GM12878 (cell line): ENCODE results near the gene COL23A1. TPM values are rescaled to one million over a fixed set of nuclear protein-coding genes. Genes with fewer than 3 reads are reported as not detected.

ENCODE experiments used
- ATAC-seq: fragments of 200-7000 bp; cut with Tn5 transposase; 3 replicates; pipeline ENCODE4 v1.9.1; 2020; ENCODE audit warnings: mild to moderate bottlenecking, moderate library complexity
- BruUV-seq: library from RNA; stranded (reverse); fragments of 400-500 nt; replicated peaks from 2 replicates; lab custom pipeline; 2021; lab: Mats Ljungman, UMichigan
- CTCF ChIA-PET: fragments of 300-600 bp; sonication (Branson Sonifier 250); formaldehyde crosslinking; extraction: SDS; loops from one replicate; lab custom pipeline; 2021; ENCODE audit warnings: inconsistent platforms; lab: Yijun Ruan, JAX
- POLR2A ChIA-PET: fragments of 350-600 bp; formaldehyde crosslinking; extraction: SDS; loops from one replicate; lab custom pipeline; 2021; ENCODE audit warnings: inconsistent platforms; lab: Charles Lee
- RAD21 ChIA-PET: fragments of 300-600 bp; sonication (Branson Sonifier 250); formaldehyde crosslinking; loops from one replicate; lab custom pipeline; 2023; ENCODE audit warnings: antibody characterized with exemption; ENCODE audit not compliant: unreplicated experiment; lab: Charles Lee
- SMC1A ChIA-PET: fragments of 300-600 bp; sonication (Branson Sonifier 250); formaldehyde crosslinking; loops from one replicate; lab custom pipeline; 2023; ENCODE audit not compliant: unreplicated experiment, uncharacterized antibody; lab: Charles Lee
- DNase-seq: peaks from one replicate; pipeline ENCODE4 v3.0.0-alpha.2; 2011; ENCODE audit warnings: low read depth, low spot score
- FAIRE-seq: peaks from 3 replicates; lab custom pipeline; 2011; peaks lifted over from hg19 to GRCh38; lab: Jason Lieb, UNC
- H2AFZ ChIP-seq: 2 replicates; pipeline ENCODE4 v1.6.0; 2011; ENCODE audit warnings: low read depth, low read length, control low read depth; ENCODE audit not compliant: control insufficient read depth
- H3K27ac ChIP-seq: 2 replicates; pipeline ENCODE4 v1.5.1; 2011; ENCODE audit warnings: control low read depth; ENCODE audit not compliant: control insufficient read depth, insufficient read depth
- H3K27me3 ChIP-seq, 2 experiments: replicated peaks in 1 of 2; 2 replicates each; pipeline versions ENCODE4 v1.6.0 to v1.6.1; 2011; ENCODE audit warnings: low read length in 1 of 2; ENCODE audit not compliant: control insufficient read depth in 2 of 2, insufficient read depth in 2 of 2
- H3K36me3 ChIP-seq, 2 experiments: 2 replicates each; pipeline ENCODE4 v1.5.1; 2011; ENCODE audit warnings: low read length in 1 of 2; ENCODE audit not compliant: control insufficient read depth in 2 of 2, insufficient read depth in 2 of 2
- H3K4me1 ChIP-seq: 2 replicates; pipeline ENCODE4 v1.6.1; 2011; ENCODE audit warnings: mild to moderate bottlenecking, low read length, moderate library complexity, mixed read lengths; ENCODE audit not compliant: control insufficient read depth, insufficient read depth
- H3K4me2 ChIP-seq: 2 replicates; pipeline ENCODE4 v1.6.0; 2011; ENCODE audit warnings: control low read depth; ENCODE audit not compliant: control insufficient read depth, insufficient read depth
- H3K4me3 ChIP-seq: fragments of 200-600 bp; sonication (generic); 2 replicates; pipeline ENCODE4 v1.5.1; 2016
- H3K79me2 ChIP-seq: 2 replicates; pipeline ENCODE4 v1.6.0; 2011; ENCODE audit warnings: low read length; ENCODE audit not compliant: control insufficient read depth, insufficient read depth
- H3K9ac ChIP-seq: 2 replicates; pipeline ENCODE4 v1.8.0; 2011; ENCODE audit warnings: low read length, control low read depth, mixed read lengths; ENCODE audit not compliant: control insufficient read depth, insufficient read depth
- H3K9me3 ChIP-seq: replicated peaks from 3 replicates; pipeline ENCODE4 v1.5.1; 2011; ENCODE audit warnings: mild to moderate bottlenecking, low read length; ENCODE audit not compliant: control insufficient read depth, insufficient read depth
- H4K20me1 ChIP-seq: 2 replicates; pipeline ENCODE4 v1.6.0; 2011; ENCODE audit not compliant: control insufficient read depth, insufficient read depth
- BACH1 ChIP-seq: fragments of 450-650 bp; IDR thresholded peaks from 2 replicates; pipeline ENCODE4 v1.6.1; 2017; ENCODE audit warnings: mild to moderate bottlenecking, borderline replicate concordance
- MLLT1 ChIP-seq: fragments of 450-650 bp; IDR thresholded peaks from 2 replicates; pipeline ENCODE4 v1.6.1; 2016; ENCODE audit warnings: mild to moderate bottlenecking
- MYC ChIP-seq: IDR thresholded peaks from 2 replicates; pipeline ENCODE4 v1.6.1; 2011; ENCODE audit warnings: mild to moderate bottlenecking, low read length, moderate library complexity, inconsistent platforms; ENCODE audit not compliant: insufficient read depth, insufficient replicate concordance, insufficient read length, severe bottlenecking
- POLR2AphosphoS5 ChIP-seq: IDR thresholded peaks from 2 replicates; pipeline ENCODE4 v1.6.1; 2011; ENCODE audit warnings: mild to moderate bottlenecking, low read length, inconsistent platforms
- WGBS: methylation state at CpG from one replicate; pipeline ENCODE4 v1.1.6; 2016; ENCODE audit warnings: low lambda C conversion rate; ENCODE audit not compliant: insufficient replicate concordance, insufficient coverage; ENCODE audit errors: missing lambda C conversion rate; 5-methylcytosine and 5-hydroxymethylcytosine counted together
- in situ Hi-C: fragments of 300-500 bp; cut with MboI; formaldehyde crosslinking; loops from 9 replicates; pipeline ENCODE4 v1.14.3; 2018; ENCODE audit warnings: mixed read lengths
- intact Hi-C: fragments of 100-400 bp; cut with micrococcal nuclease; formaldehyde crosslinking; loops from one replicate; pipeline ENCODE4 v1.14.2; 2022; ENCODE audit not compliant: unreplicated experiment
- polyA plus RNA-seq, 11 experiments: library from polyadenylated mRNA; depleted of rRNA in 4 of 11; unstranded in 6 of 11; stranded (reverse) in 5 of 11; fragments of >200 nt; fragmentation: Nextera tagmentation in 4 of 11; fragmentation: Illumina TruSeq in 1 of 11; extraction: Ambion mirVana in 4 of 11; extraction: Trizol in 1 of 11; gene quantifications; 1 replicate in 1 of 11; 2 replicates in 10 of 11; pipeline versions ENCODE4 v1.2.1 to v1.2.3, GENCODE V29; 2011 to 2016; ENCODE audit warnings: inconsistent platforms in 2 of 11, missing spikeins in 2 of 11, low read depth in 1 of 11
- total RNA-seq, 4 experiments: library from RNA; depleted of rRNA in 3 of 4; stranded (reverse); fragments of >200 nt in 3 of 4; fragmentation: Illumina TruSeq in 1 of 4; extraction: Trizol in 1 of 4; gene quantifications; 2 replicates each; pipeline versions ENCODE4 v1.2.1 to v1.2.3, GENCODE V29; 2013 to 2021

COL23A1 gene
- total and polyA plus RNA-seq, 10 of the 15 experiments (the other 5 are each of a cell fraction or from before 2014, with no cell fraction given) = 0.03 to 0.83 (median 0.09) TPM; not detected in 5

GRCh38 chr5:178231539-178232123 lies 358.6 kb downstream of the COL23A1 start:
- peak overlapping the region; percentile 75 for H3K27ac ChIP-seq
- no peak for FAIRE-seq
- intact Hi-C loops (no loop called here), in situ Hi-C loops (no loop called here)
- H2AFZ ChIP-seq = no peak overlapping the region; the same call in 1 of the 2 replicates
- no peaks in the 10 kb centered on the region for H3K27me3 ChIP-seq
- H3K4me3 ChIP-seq = peak overlapping the region; percentile 93
- peaks cover 29% of the 10 kb centered on the region for H3K79me2 ChIP-seq
- ChIA-PET POLR2A (interaction anchor here (0.5 to 2.0 kb wide), 5 partner anchors 21 to 58 kb away, joined by 3 to 11 read pairs (median 4); partner anchors contain the start of gene HNRNPAB), SMC1A (interaction anchor here (1.5 kb wide), 1 partner anchor 25 kb away, joined by 5 read pairs; no protein-coding TSS in a partner anchor), CTCF (interaction anchor here (0.6 to 1.3 kb wide), 2 partner anchors 18 to 22 kb away, joined by 3 read pairs; no protein-coding TSS in a partner anchor), RAD21 (no interaction called here)
- BruUV-seq = no TSS peak
- peak overlapping the region; percentile 70 for H3K9ac ChIP-seq
- peaks cover 18% of the 10 kb centered on the region for H3K4me1 ChIP-seq
- TF ChIP-seq MLLT1 (0 out of 2 replicates have a peak, but pooled peaks have one; percentile 1), BACH1 (peak; percentile 26; the same call in 1 of the 2 replicates), MYC (peak; percentile 48), POLR2AphosphoS5 (no peak)
- H4K20me1 ChIP-seq = no peaks in the 10 kb centered on the region
- 3% methylated on average over 21 of the region's 21 CpGs for WGBS
- DNase-seq = no peak
- H3K9me3 ChIP-seq = no peaks in the 10 kb centered on the region
- H3K4me2 ChIP-seq = peak overlapping the region; percentile 100
- peak; percentile 10 for ATAC-seq
- peaks cover 1 to 8% of the 10 kb centered on the region in 2 experiments for H3K36me3 ChIP-seq
